IgD-negative memory B cell (primary cell): ENCODE results near the gene ARIH2. TPM values are rescaled to one million over a fixed set of nuclear protein-coding genes. Genes with fewer than 3 reads are reported as not detected.
A peak's percentile ranks its signal among the peaks of the same experiment; 100 is the strongest.

Experiments
- H3K27ac Mint-ChIP-seq, 3 donors: one replicate each; pipeline ENCODE4 v1.8.0; 2020 to 2022; ENCODE audit warnings: mild to moderate bottlenecking in 3 of 3, mixed read lengths in 3 of 3, moderate library complexity in 1 of 3
- H3K27me3 Mint-ChIP-seq: one replicate; pipeline ENCODE4 v1.8.0; 2021; ENCODE audit warnings: mixed read lengths
- H3K36me3 Mint-ChIP-seq: one replicate; pipeline ENCODE4 v1.8.0; 2020; ENCODE audit warnings: mild to moderate bottlenecking, mixed read lengths
- H3K4me1 Mint-ChIP-seq, 3 donors: one replicate each; pipeline ENCODE4 v1.8.0; 2020 to 2022; ENCODE audit warnings: mixed read lengths in 3 of 3, mild to moderate bottlenecking in 1 of 3
- H3K4me3 Mint-ChIP-seq, 4 donors: one replicate each; pipeline ENCODE4 v1.8.0; 2020 to 2022; ENCODE audit warnings: mild to moderate bottlenecking in 4 of 4, mixed read lengths in 4 of 4, moderate library complexity in 3 of 4
- H3K9me3 Mint-ChIP-seq, 3 donors: one replicate each; pipeline ENCODE4 v1.8.0; 2020 to 2021; ENCODE audit warnings: mixed read lengths in 3 of 3, mild to moderate bottlenecking in 1 of 3
- polyA plus RNA-seq: library from polyadenylated mRNA; unstranded; fragments of 300-500 nt; fragmentation: Illumina TruSeq; gene quantifications from one replicate; pipeline ENCODE4 v1.2.3, GENCODE V29; 2021

ARIH2 gene
- polyA plus RNA-seq, result 88.4 TPM

GRCh38 chr3:48918388-48919214 is at the start of gene ARIH2:
Gene ARIH2 (plus strand): TSS chr3:48918842. CDS start chr3:48927559, 8,717 bp downstream.
- H3K36me3 Mint-ChIP-seq, result no peaks in the 10 kb centered on the region
- peaks cover 14 to 21% (median 18%) of the 10 kb centered on the region in 3 donors for H3K4me1 Mint-ChIP-seq
- peak within 1 kb of the TSS; percentile 93 to 99 (median 96) for H3K4me3 Mint-ChIP-seq
- no peaks in the 10 kb centered on the region for H3K27me3 Mint-ChIP-seq
- peak within 1 kb of the TSS; percentile 94 to 99 (median 95) for H3K27ac Mint-ChIP-seq
- no peaks in the 10 kb centered on the region for H3K9me3 Mint-ChIP-seq

- H3K4me1 Mint-ChIP-seq, result peaks cover 0 to 10% (median 9%) of the 10 kb centered on the region in 3 donors
- no peaks in the 10 kb centered on the region for H3K27me3 Mint-ChIP-seq
- H3K9me3 Mint-ChIP-seq, result no peaks in the 10 kb centered on the region
- no peak overlapping the region for H3K27ac Mint-ChIP-seq
- no peak overlapping the region for H3K4me3 Mint-ChIP-seq
- peaks cover 1% of the 10 kb centered on the region for H3K36me3 Mint-ChIP-seq
Observed at GRCh38 chr3:48877671-48878070, 41.0 kb upstream of the ARIH2 start.

GRCh38 chr3:48879307-48879993 is 39.2 kb upstream of the ARIH2 start:
- Mint-ChIP-seq H3K4me1 (peaks cover 0 to 10% (median 9%) of the 10 kb centered on the region in 3 donors), H3K27me3 (no peaks in the 10 kb centered on the region), H3K36me3 (peaks cover 3% of the 10 kb centered on the region), H3K27ac (peak overlapping the region in 1 of 3 donors; percentile 73), H3K9me3 (no peaks in the 10 kb centered on the region), H3K4me3 (no peak overlapping the region)

- Mint-ChIP-seq H3K4me3 (peak overlapping the region in 1 of 4 donors; percentile 27), H3K36me3 (peaks cover 5% of the 10 kb centered on the region), H3K27me3 (no peaks in the 10 kb centered on the region), H3K4me1 (peaks cover 0 to 14% (median 9%) of the 10 kb centered on the region in 3 donors), H3K27ac (peak overlapping the region in 1 of 3 donors; percentile 73), H3K9me3 (no peaks in the 10 kb centered on the region)
Observed at GRCh38 chr3:48879994-48880377, 38.7 kb upstream of the ARIH2 start.

GRCh38 chr3:48881006-48881405 is 37.6 kb upstream of the ARIH2 start:
- H3K27me3 Mint-ChIP-seq, result no peaks in the 10 kb centered on the region
- no peaks in the 10 kb centered on the region for H3K9me3 Mint-ChIP-seq
- no peak overlapping the region for H3K27ac Mint-ChIP-seq
- H3K36me3 Mint-ChIP-seq, result peaks cover 9% of the 10 kb centered on the region
- H3K4me1 Mint-ChIP-seq, result peaks cover 0 to 21% (median 9%) of the 10 kb centered on the region in 3 donors
- H3K4me3 Mint-ChIP-seq, result no peak overlapping the region

GRCh38 chr3:48881652-48882114 is 37.0 kb upstream of the ARIH2 start:
- Mint-ChIP-seq H3K4me1 (peaks cover 0 to 22% (median 9%) of the 10 kb centered on the region in 3 donors), H3K27ac (no peak overlapping the region), H3K27me3 (no peaks in the 10 kb centered on the region), H3K9me3 (no peaks in the 10 kb centered on the region), H3K4me3 (no peak overlapping the region), H3K36me3 (peaks cover 9% of the 10 kb centered on the region)

- H3K27me3 Mint-ChIP-seq, result no peaks in the 10 kb centered on the region
- peaks cover 0 to 14% (median 3%) of the 10 kb centered on the region in 3 donors for H3K4me1 Mint-ChIP-seq
- H3K4me3 Mint-ChIP-seq, result no peak overlapping the region
- H3K27ac Mint-ChIP-seq, result peak overlapping the region in 1 of 3 donors; percentile 66
- peaks cover 9% of the 10 kb centered on the region for H3K36me3 Mint-ChIP-seq
- no peaks in the 10 kb centered on the region for H3K9me3 Mint-ChIP-seq
Observed at GRCh38 chr3:48885753-48886152, 32.9 kb upstream of the ARIH2 start.

- Mint-ChIP-seq H3K4me3 (no peak overlapping the region), H3K36me3 (peaks cover 4% of the 10 kb centered on the region), H3K27ac (no peak overlapping the region), H3K27me3 (no peaks in the 10 kb centered on the region), H3K9me3 (no peaks in the 10 kb centered on the region), H3K4me1 (peaks cover 0 to 5% (median 0%) of the 10 kb centered on the region in 3 donors)
Observed at GRCh38 chr3:48891606-48892005, 27.0 kb upstream of the ARIH2 start.

- H3K4me3 Mint-ChIP-seq, result no peak overlapping the region
- H3K9me3 Mint-ChIP-seq, result no peaks in the 10 kb centered on the region
- H3K27ac Mint-ChIP-seq, result peak overlapping the region in 1 of 3 donors; percentile 19
- H3K4me1 Mint-ChIP-seq, result peaks cover 21 to 26% (median 24%) of the 10 kb centered on the region in 3 donors
- no peaks in the 10 kb centered on the region for H3K27me3 Mint-ChIP-seq
- H3K36me3 Mint-ChIP-seq, result peaks cover 4% of the 10 kb centered on the region
Observed at GRCh38 chr3:48894516-48894915, 24.1 kb upstream of the ARIH2 start.

GRCh38 chr3:48896936-48897335 is 21.7 kb upstream of the ARIH2 start:
- no peaks in the 10 kb centered on the region for H3K9me3 Mint-ChIP-seq
- no peaks in the 10 kb centered on the region for H3K27me3 Mint-ChIP-seq
- peak overlapping the region; percentile 48 to 96 (median 68) for H3K4me3 Mint-ChIP-seq
- peak overlapping the region in 2 of 3 donors; percentile 59 to 78 for H3K27ac Mint-ChIP-seq
- peaks cover 25 to 30% (median 26%) of the 10 kb centered on the region in 3 donors for H3K4me1 Mint-ChIP-seq
- H3K36me3 Mint-ChIP-seq, result no peaks in the 10 kb centered on the region

- Mint-ChIP-seq H3K4me3 (peak overlapping the region; percentile 95 to 99 (median 96)), H3K9me3 (no peaks in the 10 kb centered on the region), H3K27ac (peak overlapping the region; percentile 78 to 94 (median 92)), H3K4me1 (peaks cover 25 to 29% (median 26%) of the 10 kb centered on the region in 3 donors), H3K27me3 (no peaks in the 10 kb centered on the region), H3K36me3 (no peaks in the 10 kb centered on the region)
Observed at GRCh38 chr3:48897460-48898376, 20.9 kb upstream of the ARIH2 start.

- Mint-ChIP-seq H3K4me3 (peak within 1 kb of the TSS; percentile 95 to 99 (median 96)), H3K27ac (peak within 1 kb of the TSS; percentile 78 to 94 (median 92)), H3K4me1 (peaks cover 31 to 33% (median 32%) of the 10 kb centered on the region in 3 donors), H3K36me3 (no peaks in the 10 kb centered on the region), H3K27me3 (no peaks in the 10 kb centered on the region), H3K9me3 (no peaks in the 10 kb centered on the region)
Observed at GRCh38 chr3:48898383-48899234, 20.0 kb upstream of the ARIH2 start, which contains the start of gene SLC25A20. Gene SLC25A20 (minus strand): TSS chr3:48898882. CDS start chr3:48898794, 88 bp downstream.

- peak overlapping the region; percentile 95 to 99 (median 96) for H3K4me3 Mint-ChIP-seq
- no peaks in the 10 kb centered on the region for H3K9me3 Mint-ChIP-seq
- H3K27ac Mint-ChIP-seq, result peak overlapping the region; percentile 78 to 94 (median 92)
- H3K4me1 Mint-ChIP-seq, result peaks cover 31 to 35% (median 32%) of the 10 kb centered on the region in 3 donors
- no peaks in the 10 kb centered on the region for H3K27me3 Mint-ChIP-seq
- no peaks in the 10 kb centered on the region for H3K36me3 Mint-ChIP-seq
Observed at GRCh38 chr3:48899273-48899672, 19.4 kb upstream of the ARIH2 start.
